Coronary artery (tissue), 2 donors: Measurements from ENCODE around the gene TRIM7.

Source experiments
- DNase-seq: peaks from one replicate; pipeline ENCODE4 v3.0.0-alpha.2; 2017; ENCODE audit warnings: low spot score
- H3K27ac ChIP-seq, 2 donors: fragments of 200-600 bp; sonication (generic); one replicate each; pipeline ENCODE4 v1.5.1; 2016 to 2019
- H3K4me3 ChIP-seq: fragments of 200-600 bp; sonication (generic); 2 replicates; pipeline ENCODE4 v1.5.1; 2016; ENCODE audit warnings: mild to moderate bottlenecking, moderate library complexity
- CTCF ChIP-seq: fragments of 200-600 bp; sonication (generic); IDR thresholded peaks from one replicate; pipeline ENCODE4 v1.5.1; 2019; ENCODE audit warnings: antibody characterized with exemption

Gene TRIM7

GRCh38 chr5:181160152-181160754, 44.7 kb downstream of the TRIM7 start:
- Histone ChIP-seq H3K27ac (peak overlapping the region in 1 of 2 donors; percentile 84), H3K4me3 (peak overlapping the region; percentile 65)
- TF ChIP-seq CTCF = no peak
- no peak for DNase-seq

- DNase-seq = peak; percentile 85
- H3K4me3 ChIP-seq = peak overlapping the region; percentile 65
Observed at GRCh38 chr5:181159286-181160151, 45.5 kb downstream of the TRIM7 start.

GRCh38 chr5:181158869-181159268, 46.1 kb downstream of the TRIM7 start:
- no peak overlapping the region for H3K4me3 ChIP-seq
- DNase-seq = no peak
- TF ChIP-seq CTCF = no peak
- no peak overlapping the region for H3K27ac ChIP-seq

More at GRCh38 chr5:181159286-181160151, 45.5 kb downstream of the TRIM7 start:
- peak; percentile 72 for TF ChIP-seq CTCF
- peak overlapping the region in 1 of 2 donors; percentile 84 for H3K27ac ChIP-seq

- Histone ChIP-seq H3K4me3 (no peak overlapping the region), H3K27ac (no peak overlapping the region)
- DNase-seq = no peak
- no peak for TF ChIP-seq CTCF
Observed at GRCh38 chr5:181156758-181157157, 48.2 kb downstream of the TRIM7 start.

- Histone ChIP-seq H3K27ac (no peak overlapping the region), H3K4me3 (no peak overlapping the region)
- TF ChIP-seq CTCF = no peak
- no peak for DNase-seq
Observed at GRCh38 chr5:181153814-181154213, 51.2 kb downstream of the TRIM7 start.

- Histone ChIP-seq H3K4me3 (no peak overlapping the region), H3K27ac (no peak overlapping the region)
- no peak for TF ChIP-seq CTCF
- DNase-seq = no peak
Observed at GRCh38 chr5:181152406-181152805, 52.6 kb downstream of the TRIM7 start.
